ENCODE results near the gene NOS1.

DNA sequence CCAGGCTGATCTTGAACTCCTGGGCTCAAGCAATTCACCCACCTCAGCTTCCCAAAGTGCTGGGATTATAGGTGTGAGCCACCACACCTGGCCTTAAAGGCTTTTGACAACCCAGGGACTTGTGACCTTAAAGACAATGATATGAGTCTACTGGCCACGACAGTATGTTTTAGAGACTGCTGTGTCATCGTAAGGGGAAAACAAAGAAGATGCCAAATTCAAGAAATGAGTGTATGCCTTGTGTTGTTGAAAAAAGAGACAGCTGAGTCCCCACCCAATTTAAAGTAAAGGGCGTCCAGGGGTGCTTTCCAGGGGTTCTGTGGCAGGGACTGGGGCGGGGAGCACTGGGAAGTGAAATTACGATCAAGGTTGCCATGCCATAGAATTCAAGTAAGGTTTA lies 144.7 kb downstream of the NOS1 start:
- TF ChIP-seq, protein P1, sequence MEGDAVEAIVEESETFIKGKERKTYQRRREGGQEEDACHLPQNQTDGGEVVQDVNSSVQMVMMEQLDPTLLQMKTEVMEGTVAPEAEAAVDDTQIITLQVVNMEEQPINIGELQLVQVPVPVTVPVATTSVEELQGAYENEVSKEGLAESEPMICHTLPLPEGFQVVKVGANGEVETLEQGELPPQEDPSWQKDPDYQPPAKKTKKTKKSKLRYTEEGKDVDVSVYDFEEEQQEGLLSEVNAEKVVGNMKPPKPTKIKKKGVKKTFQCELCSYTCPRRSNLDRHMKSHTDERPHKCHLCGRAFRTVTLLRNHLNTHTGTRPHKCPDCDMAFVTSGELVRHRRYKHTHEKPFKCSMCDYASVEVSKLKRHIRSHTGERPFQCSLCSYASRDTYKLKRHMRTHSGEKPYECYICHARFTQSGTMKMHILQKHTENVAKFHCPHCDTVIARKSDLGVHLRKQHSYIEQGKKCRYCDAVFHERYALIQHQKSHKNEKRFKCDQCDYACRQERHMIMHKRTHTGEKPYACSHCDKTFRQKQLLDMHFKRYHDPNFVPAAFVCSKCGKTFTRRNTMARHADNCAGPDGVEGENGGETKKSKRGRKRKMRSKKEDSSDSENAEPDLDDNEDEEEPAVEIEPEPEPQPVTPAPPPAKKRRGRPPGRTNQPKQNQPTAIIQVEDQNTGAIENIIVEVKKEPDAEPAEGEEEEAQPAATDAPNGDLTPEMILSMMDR (IDR thresholded peaks at IDR 0.05 in 4 of 5, conservative IDR thresholded peaks at IDR 0.05 in 1 of 5) = no peak
- TF ChIP-seq POLR2A (IDR thresholded peaks at IDR 0.05) = no peak
